Measurements from ENCODE around the gene IL20RA.

The IL20RA gene

DNA sequence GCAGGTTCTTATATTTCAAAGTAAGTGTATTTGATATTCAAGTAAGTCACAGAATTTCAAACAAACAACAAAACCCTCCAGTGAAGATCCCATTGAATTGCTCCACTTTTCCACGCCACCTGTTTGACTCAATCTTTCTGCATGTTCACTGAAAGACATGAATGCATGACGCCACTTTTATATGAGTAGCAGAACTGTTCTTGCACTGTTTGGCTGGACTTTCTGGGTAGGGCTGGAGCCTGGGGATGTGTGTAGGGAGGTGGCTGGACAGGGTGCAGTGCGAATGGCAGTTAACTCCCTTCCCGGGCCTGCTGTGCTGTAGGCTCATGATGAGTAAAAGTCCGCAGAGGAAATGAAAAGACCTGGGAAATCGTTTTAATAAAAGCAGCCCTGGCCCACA is 39.7 kb downstream of the IL20RA start:
- no peak overlapping the region for H3K4me3 ChIP-seq (ENCODE audit: low read length)
- H3K27me3 ChIP-seq (ENCODE audit: control insufficient read depth, low read length) = no peaks in the 10 kb centered on the region; the same call in 1 of the 2 replicates
- no peak overlapping the region for H3K27ac ChIP-seq (ENCODE audit: low read depth, low read length)
- H3K36me3 ChIP-seq (ENCODE audit: control insufficient read depth, low read length) = no peaks in the 10 kb centered on the region
- no peaks in the 10 kb centered on the region for H3K9me3 ChIP-seq (ENCODE audit: control insufficient read depth, insufficient read depth, low read length)
- H4K20me1 ChIP-seq (ENCODE audit: control insufficient read depth, insufficient read depth, low read depth, low read length) = no peaks in the 10 kb centered on the region
- no peak overlapping the region for H3K4me2 ChIP-seq (ENCODE audit: low read length)
- H3K9me2 ChIP-seq (replicated peaks; ENCODE audit: control insufficient read depth, low read length) = no peaks in the 10 kb centered on the region
- no peaks in the 10 kb centered on the region for H3F3A ChIP-seq (ENCODE audit: control insufficient read depth, insufficient read depth)
- H3K79me2 ChIP-seq (ENCODE audit: control insufficient read depth, low read length) = no peaks in the 10 kb centered on the region
- no peaks in the 10 kb centered on the region for H3K4me1 ChIP-seq (ENCODE audit: control insufficient read depth, low read length)
- TF ChIP-seq, protein P1, sequence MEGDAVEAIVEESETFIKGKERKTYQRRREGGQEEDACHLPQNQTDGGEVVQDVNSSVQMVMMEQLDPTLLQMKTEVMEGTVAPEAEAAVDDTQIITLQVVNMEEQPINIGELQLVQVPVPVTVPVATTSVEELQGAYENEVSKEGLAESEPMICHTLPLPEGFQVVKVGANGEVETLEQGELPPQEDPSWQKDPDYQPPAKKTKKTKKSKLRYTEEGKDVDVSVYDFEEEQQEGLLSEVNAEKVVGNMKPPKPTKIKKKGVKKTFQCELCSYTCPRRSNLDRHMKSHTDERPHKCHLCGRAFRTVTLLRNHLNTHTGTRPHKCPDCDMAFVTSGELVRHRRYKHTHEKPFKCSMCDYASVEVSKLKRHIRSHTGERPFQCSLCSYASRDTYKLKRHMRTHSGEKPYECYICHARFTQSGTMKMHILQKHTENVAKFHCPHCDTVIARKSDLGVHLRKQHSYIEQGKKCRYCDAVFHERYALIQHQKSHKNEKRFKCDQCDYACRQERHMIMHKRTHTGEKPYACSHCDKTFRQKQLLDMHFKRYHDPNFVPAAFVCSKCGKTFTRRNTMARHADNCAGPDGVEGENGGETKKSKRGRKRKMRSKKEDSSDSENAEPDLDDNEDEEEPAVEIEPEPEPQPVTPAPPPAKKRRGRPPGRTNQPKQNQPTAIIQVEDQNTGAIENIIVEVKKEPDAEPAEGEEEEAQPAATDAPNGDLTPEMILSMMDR (IDR thresholded peaks at IDR 0.05; ENCODE audit: low read depth, low read length, poor library complexity, severe bottlenecking) = no peak
- TF ChIP-seq EZH2phosphoT487 (IDR thresholded peaks at IDR 0.05; ENCODE audit: borderline replicate concordance, low read length) = no peak

DNA sequence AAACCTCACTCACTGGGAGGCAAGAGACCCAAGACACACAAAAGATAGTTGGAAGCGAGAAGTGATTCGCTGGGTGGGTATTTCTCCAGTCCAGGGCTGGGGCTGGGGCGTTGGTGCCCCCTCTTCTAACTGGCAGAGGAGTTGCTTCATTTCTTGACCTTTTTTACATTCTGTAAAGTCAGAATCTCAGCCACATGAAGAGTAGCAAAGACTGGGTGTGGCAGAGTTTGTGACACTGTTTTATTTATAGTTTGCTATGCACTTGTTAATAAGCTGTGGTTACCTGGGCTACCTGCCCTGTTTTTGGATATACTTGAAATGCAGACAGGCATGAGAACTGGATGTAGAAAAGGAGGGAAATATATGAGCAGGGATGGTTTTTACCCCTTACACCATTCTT is 42.3 kb downstream of the IL20RA start:
- TF ChIP-seq, protein P1 (IDR thresholded peaks at IDR 0.05; ENCODE audit: low read depth, low read length, poor library complexity, severe bottlenecking) = no peak
- no peak for TF ChIP-seq EZH2phosphoT487 (IDR thresholded peaks at IDR 0.05; ENCODE audit: borderline replicate concordance, low read length)
- Histone ChIP-seq H3K9me2 (replicated peaks; ENCODE audit: control insufficient read depth, low read length) (no peaks in the 10 kb centered on the region), H3K9me3 (ENCODE audit: control insufficient read depth, insufficient read depth, low read length) (no peaks in the 10 kb centered on the region), H3K4me3 (ENCODE audit: low read length) (no peak overlapping the region), H3F3A (ENCODE audit: control insufficient read depth, insufficient read depth) (no peaks in the 10 kb centered on the region), H3K4me1 (ENCODE audit: control insufficient read depth, low read length) (no peaks in the 10 kb centered on the region), H3K79me2 (ENCODE audit: control insufficient read depth, low read length) (no peaks in the 10 kb centered on the region), H3K36me3 (ENCODE audit: control insufficient read depth, low read length) (no peaks in the 10 kb centered on the region), H4K20me1 (ENCODE audit: control insufficient read depth, insufficient read depth, low read depth, low read length) (no peaks in the 10 kb centered on the region), H3K27ac (ENCODE audit: low read depth, low read length) (no peak overlapping the region), H3K4me2 (ENCODE audit: low read length) (no peak overlapping the region), H3K27me3 (ENCODE audit: control insufficient read depth, low read length) (no peaks in the 10 kb centered on the region; the same call in 1 of the 2 replicates)

DNA sequence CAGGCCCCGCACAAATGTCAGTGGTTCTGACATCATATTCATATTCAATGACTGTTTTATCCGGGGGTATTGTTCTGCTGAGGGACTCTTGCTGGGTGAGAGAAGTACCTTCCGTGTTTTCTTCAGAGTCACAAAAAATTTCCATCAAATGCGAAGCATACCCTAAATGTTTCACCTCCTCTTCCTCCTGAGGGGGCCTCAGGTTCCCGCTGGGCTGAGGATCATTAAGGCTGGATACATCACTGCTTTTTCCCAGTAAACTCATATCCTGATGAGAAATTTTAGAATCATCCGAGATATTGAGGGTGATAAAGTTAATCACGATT is 42.8 kb downstream of the IL20RA start:
- Histone ChIP-seq H4K20me1 (ENCODE audit: control insufficient read depth, insufficient read depth, low read depth, low read length) (no peaks in the 10 kb centered on the region), H3K9me3 (ENCODE audit: control insufficient read depth, insufficient read depth, low read length) (no peaks in the 10 kb centered on the region), H3F3A (ENCODE audit: control insufficient read depth, insufficient read depth) (no peaks in the 10 kb centered on the region), H3K27ac (ENCODE audit: low read depth, low read length) (no peak overlapping the region), H3K79me2 (ENCODE audit: control insufficient read depth, low read length) (no peaks in the 10 kb centered on the region), H3K4me2 (ENCODE audit: low read length) (no peak overlapping the region), H3K36me3 (ENCODE audit: control insufficient read depth, low read length) (no peaks in the 10 kb centered on the region), H3K4me1 (ENCODE audit: control insufficient read depth, low read length) (no peaks in the 10 kb centered on the region), H3K27me3 (ENCODE audit: control insufficient read depth, low read length) (no peaks in the 10 kb centered on the region; the same call in 1 of the 2 replicates), H3K4me3 (ENCODE audit: low read length) (no peak overlapping the region), H3K9me2 (replicated peaks; ENCODE audit: control insufficient read depth, low read length) (no peaks in the 10 kb centered on the region)
- TF ChIP-seq, protein P1 (IDR thresholded peaks at IDR 0.05; ENCODE audit: low read depth, low read length, poor library complexity, severe bottlenecking) = no peak
- TF ChIP-seq EZH2phosphoT487 (IDR thresholded peaks at IDR 0.05; ENCODE audit: borderline replicate concordance, low read length) = no peak
